Measurements from ENCODE around the gene RUFY3. TPM values are rescaled to one million over a fixed set of nuclear protein-coding genes. Genes with fewer than 3 reads are reported as not detected.

Gene RUFY3
- total and polyA plus RNA-seq, 4 donors, result 17.2 to 122 (median 43.2) TPM

GRCh38 chr4:70841211-70841610, 119.4 kb downstream of the RUFY3 start:
- no peak for ATAC-seq (ENCODE audit: insufficient read depth, low FRiP score)
- no peak overlapping the region for H3K4me3 ChIP-seq
- TF ChIP-seq, protein P1, sequence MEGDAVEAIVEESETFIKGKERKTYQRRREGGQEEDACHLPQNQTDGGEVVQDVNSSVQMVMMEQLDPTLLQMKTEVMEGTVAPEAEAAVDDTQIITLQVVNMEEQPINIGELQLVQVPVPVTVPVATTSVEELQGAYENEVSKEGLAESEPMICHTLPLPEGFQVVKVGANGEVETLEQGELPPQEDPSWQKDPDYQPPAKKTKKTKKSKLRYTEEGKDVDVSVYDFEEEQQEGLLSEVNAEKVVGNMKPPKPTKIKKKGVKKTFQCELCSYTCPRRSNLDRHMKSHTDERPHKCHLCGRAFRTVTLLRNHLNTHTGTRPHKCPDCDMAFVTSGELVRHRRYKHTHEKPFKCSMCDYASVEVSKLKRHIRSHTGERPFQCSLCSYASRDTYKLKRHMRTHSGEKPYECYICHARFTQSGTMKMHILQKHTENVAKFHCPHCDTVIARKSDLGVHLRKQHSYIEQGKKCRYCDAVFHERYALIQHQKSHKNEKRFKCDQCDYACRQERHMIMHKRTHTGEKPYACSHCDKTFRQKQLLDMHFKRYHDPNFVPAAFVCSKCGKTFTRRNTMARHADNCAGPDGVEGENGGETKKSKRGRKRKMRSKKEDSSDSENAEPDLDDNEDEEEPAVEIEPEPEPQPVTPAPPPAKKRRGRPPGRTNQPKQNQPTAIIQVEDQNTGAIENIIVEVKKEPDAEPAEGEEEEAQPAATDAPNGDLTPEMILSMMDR (IDR thresholded peaks at IDR 0.05; ENCODE audit: control extremely low read depth, extremely low read depth), result no peak
- H3K4me1 ChIP-seq (ENCODE audit: control insufficient read depth in 5 of 5, insufficient read depth in 5 of 5, low read length in 5 of 5), result peaks cover 0 to 12% (median 4%) of the 10 kb centered on the region in 5 donors
- H3K27ac ChIP-seq (ENCODE audit: low read depth in 1 of 2, low read length in 1 of 2), result no peak overlapping the region
- DNase-seq, result peak in 1 of 3 donors; percentile 52
- H3K36me3 ChIP-seq (ENCODE audit: control insufficient read depth in 4 of 4, insufficient read depth in 4 of 4, low read length in 4 of 4), result peaks cover 0 to 7% (median 0%) of the 10 kb centered on the region in 4 donors
- H3K9me3 ChIP-seq (ENCODE audit: control insufficient read depth in 4 of 4, insufficient read depth in 3 of 4, low read length in 3 of 4), result no peaks in the 10 kb centered on the region
- no peak overlapping the region for H3K9ac ChIP-seq (ENCODE audit: insufficient read depth in 1 of 2, low read length in 2 of 2)
- H3K27me3 ChIP-seq (ENCODE audit: control insufficient read depth in 3 of 3, insufficient read depth in 3 of 3, low read length in 2 of 3), result no peaks in the 10 kb centered on the region

DNA sequence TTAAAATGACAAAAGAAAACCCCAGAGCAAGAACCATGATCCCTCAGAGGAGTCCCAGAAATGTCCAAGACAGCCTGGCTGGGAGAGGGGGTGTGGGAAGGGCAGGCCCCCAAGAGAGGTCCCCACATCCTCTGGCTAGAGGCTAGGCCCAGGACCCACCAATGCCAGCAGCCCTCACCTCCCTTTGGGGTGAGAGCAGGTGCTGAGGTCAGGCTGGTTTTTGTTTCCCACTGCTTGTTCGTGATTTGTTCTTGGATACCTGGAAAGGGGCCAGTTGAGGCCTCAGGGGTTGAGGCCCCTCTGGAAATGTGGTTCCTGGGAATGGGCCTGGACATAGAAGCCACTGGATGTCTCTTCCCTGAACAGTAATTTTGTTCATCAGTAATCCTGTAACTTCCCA, 120.2 kb downstream of the RUFY3 start:
- TF ChIP-seq, protein P1 (IDR thresholded peaks at IDR 0.05; ENCODE audit: control extremely low read depth, extremely low read depth), result no peak
- Histone ChIP-seq H3K9me3 (ENCODE audit: control insufficient read depth in 4 of 4, insufficient read depth in 3 of 4, low read length in 3 of 4) (no peaks in the 10 kb centered on the region), H3K27ac (ENCODE audit: low read depth in 1 of 2, low read length in 1 of 2) (no peak overlapping the region), H3K27me3 (ENCODE audit: control insufficient read depth in 3 of 3, insufficient read depth in 3 of 3, low read length in 2 of 3) (no peaks in the 10 kb centered on the region), H3K4me3 (no peak overlapping the region), H3K9ac (ENCODE audit: insufficient read depth in 1 of 2, low read length in 2 of 2) (no peak overlapping the region), H3K36me3 (ENCODE audit: control insufficient read depth in 4 of 4, insufficient read depth in 4 of 4, low read length in 4 of 4) (peaks cover 0 to 7% (median 0%) of the 10 kb centered on the region in 4 donors), H3K4me1 (ENCODE audit: control insufficient read depth in 5 of 5, insufficient read depth in 5 of 5, low read length in 5 of 5) (peaks cover 0 to 8% (median 3%) of the 10 kb centered on the region in 5 donors)
- no peak for ATAC-seq (ENCODE audit: insufficient read depth, low FRiP score)
- peak in 1 of 3 donors; percentile 13 for DNase-seq
- WGBS, 2 donors, result 37 to 45% methylated on average over 1 of the region's 1 CpG

- Histone ChIP-seq H3K27ac (ENCODE audit: low read depth in 1 of 2, low read length in 1 of 2) (no peak overlapping the region), H3K9ac (ENCODE audit: insufficient read depth in 1 of 2, low read length in 2 of 2) (no peak overlapping the region), H3K9me3 (ENCODE audit: control insufficient read depth in 4 of 4, insufficient read depth in 3 of 4, low read length in 3 of 4) (no peaks in the 10 kb centered on the region), H3K4me1 (ENCODE audit: control insufficient read depth in 5 of 5, insufficient read depth in 5 of 5, low read length in 5 of 5) (no peaks in the 10 kb centered on the region), H3K27me3 (ENCODE audit: control insufficient read depth in 3 of 3, insufficient read depth in 3 of 3, low read length in 2 of 3) (no peaks in the 10 kb centered on the region), H3K4me3 (no peak overlapping the region), H3K36me3 (ENCODE audit: control insufficient read depth in 4 of 4, insufficient read depth in 4 of 4, low read length in 4 of 4) (peaks cover 0 to 7% (median 0%) of the 10 kb centered on the region in 4 donors)
- TF ChIP-seq, protein P1 (IDR thresholded peaks at IDR 0.05; ENCODE audit: control extremely low read depth, extremely low read depth), result no peak
- ATAC-seq (ENCODE audit: insufficient read depth, low FRiP score) (no peak), DNase-seq (no peak)
- WGBS, 2 donors, result 94 to 95% methylated on average over 6 of the region's 6 CpGs
Measured at GRCh38 chr4:70842761-70843435, 121.1 kb downstream of the RUFY3 start.

DNA sequence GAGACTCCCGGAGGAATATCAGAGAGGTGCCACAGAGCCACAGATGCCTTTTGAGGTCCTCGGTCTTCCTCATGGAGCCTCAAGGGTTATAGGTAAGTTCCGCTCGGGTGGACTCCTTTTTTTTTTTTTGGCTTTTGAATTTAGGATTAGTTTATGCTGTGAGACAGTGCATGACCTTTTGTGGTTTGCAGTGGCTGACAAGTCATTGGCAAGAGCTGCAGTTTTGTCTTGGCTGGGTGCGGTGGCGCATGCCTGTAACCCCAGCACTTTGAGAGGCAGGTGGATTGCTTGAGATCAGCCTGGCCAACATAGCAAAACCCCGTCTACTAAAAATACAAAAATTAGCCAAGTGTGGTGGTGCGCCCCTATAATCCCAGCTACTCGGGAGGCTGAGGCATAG, 122.4 kb downstream of the RUFY3 start:
- ATAC-seq (ENCODE audit: insufficient read depth, low FRiP score) (no peak), DNase-seq (no peak)
- H3K27me3 ChIP-seq (ENCODE audit: control insufficient read depth in 3 of 3, insufficient read depth in 3 of 3, low read length in 2 of 3), result no peaks in the 10 kb centered on the region
- no peak overlapping the region for H3K27ac ChIP-seq (ENCODE audit: low read depth in 1 of 2, low read length in 1 of 2)
- H3K36me3 ChIP-seq (ENCODE audit: control insufficient read depth in 4 of 4, insufficient read depth in 4 of 4, low read length in 4 of 4), result no peaks in the 10 kb centered on the region
- no peak overlapping the region for H3K9ac ChIP-seq (ENCODE audit: insufficient read depth in 1 of 2, low read length in 2 of 2)
- no peaks in the 10 kb centered on the region for H3K4me1 ChIP-seq (ENCODE audit: control insufficient read depth in 5 of 5, insufficient read depth in 5 of 5, low read length in 5 of 5)
- TF ChIP-seq, protein P1 (IDR thresholded peaks at IDR 0.05; ENCODE audit: control extremely low read depth, extremely low read depth), result no peak
- no peaks in the 10 kb centered on the region for H3K9me3 ChIP-seq (ENCODE audit: control insufficient read depth in 4 of 4, insufficient read depth in 3 of 4, low read length in 3 of 4)
- WGBS, 2 donors, result 90 to 97% methylated on average over 9 of the region's 9 CpGs
- H3K4me3 ChIP-seq, result no peak overlapping the region

Measured in lung (tissue), 12 donors.